Endodermal cell (in vitro differentiated cells): Measurements from ENCODE around the gene DTX3. TPM values are rescaled to one million over a fixed set of nuclear protein-coding genes. Genes with fewer than 3 reads are reported as not detected.
A peak's percentile ranks its signal among the peaks of the same experiment; 100 is the strongest.

Experiments used
- DNase-seq: peaks from one replicate; pipeline ENCODE4 v3.0.0-alpha.2; 2017
- H3K27ac ChIP-seq: 2 replicates; pipeline ENCODE4 v1.5.1; 2013; ENCODE audit warnings: mild to moderate bottlenecking, low read depth, low read length, moderate library complexity
- H3K27me3 ChIP-seq: 2 replicates; pipeline ENCODE4 v1.6.1; 2013; ENCODE audit warnings: mild to moderate bottlenecking, low read length, moderate library complexity; ENCODE audit not compliant: insufficient read depth, control insufficient read depth, poor library complexity, severe bottlenecking
- H3K36me3 ChIP-seq: 2 replicates; pipeline ENCODE4 v1.7.0; 2013; ENCODE audit warnings: mild to moderate bottlenecking, low read length, moderate library complexity; ENCODE audit not compliant: control insufficient read depth, insufficient read depth
- H3K4me1 ChIP-seq: one replicate; pipeline ENCODE4 v1.7.0; 2013; ENCODE audit warnings: low read length; ENCODE audit not compliant: control insufficient read depth, insufficient read depth
- H3K4me3 ChIP-seq: 2 replicates; pipeline ENCODE4 v1.5.1; 2013; ENCODE audit warnings: mild to moderate bottlenecking, low read length, moderate library complexity
- H3K9ac ChIP-seq: 2 replicates; pipeline ENCODE4 v1.6.1; 2013; ENCODE audit warnings: mild to moderate bottlenecking, low read length, moderate library complexity; ENCODE audit not compliant: poor library complexity, severe bottlenecking; ENCODE audit errors: extremely low read depth
- H3K9me3 ChIP-seq: 2 replicates; pipeline ENCODE4 v1.6.1; 2013; ENCODE audit warnings: mild to moderate bottlenecking, low read length, moderate library complexity; ENCODE audit not compliant: control insufficient read depth
- H3K27ac Mint-ChIP-seq: 2 replicates; pipeline ENCODE4 v1.8.0; 2020; ENCODE audit warnings: mixed read lengths
- H3K27me3 Mint-ChIP-seq: 2 replicates; pipeline ENCODE4 v1.8.0; 2021; ENCODE audit warnings: mild to moderate bottlenecking, mixed read lengths; ENCODE audit not compliant: insufficient read depth
- H3K36me3 Mint-ChIP-seq: 2 replicates; pipeline ENCODE4 v1.8.0; 2020; ENCODE audit warnings: low read depth, mixed read lengths
- H3K4me1 Mint-ChIP-seq: 2 replicates; pipeline ENCODE4 v1.8.0; 2020; ENCODE audit warnings: mixed read lengths
- H3K4me3 Mint-ChIP-seq: 2 replicates; pipeline ENCODE4 v1.8.0; 2020; ENCODE audit warnings: mild to moderate bottlenecking, moderate library complexity, mixed read lengths
- H3K9me3 Mint-ChIP-seq: 2 replicates; pipeline ENCODE4 v1.8.0; 2020; ENCODE audit warnings: mild to moderate bottlenecking, mixed read lengths
- WGBS, 2 experiments: methylation state at CpG; one replicate each; pipeline versions ENCODE4 v1.1.5 to v1.1.7; 2013; ENCODE audit warnings: missing lambda C conversion rate in 2 of 2, mixed read lengths in 1 of 2; ENCODE audit not compliant: insufficient coverage in 1 of 2, insufficient read length in 1 of 2; 5-methylcytosine and 5-hydroxymethylcytosine counted together
- total RNA-seq, 2 donors: library from RNA; stranded (reverse); fragmentation: NEBNext Ultra II Directional in 1 of 2; extraction: Animal tissue kit (Norgen Biotek cat#: 25700) in 1 of 2; gene quantifications; 2 replicates in 1 of 2; 3 replicates in 1 of 2; pipeline ENCODE4 v1.2.1, GENCODE V29; 2021
- TF ChIP-seq, protein P1 (sequence below): fragments of 200-600 bp; sonication (generic); conservative IDR thresholded peaks from 2 replicates; pipeline ENCODE4 v1.5.0; 2021; ENCODE audit warnings: antibody characterized with exemption, mild to moderate bottlenecking

DTX3 gene
- total RNA-seq, 2 donors from 2014 or later = 59.6 to 62.6 TPM

DNA sequence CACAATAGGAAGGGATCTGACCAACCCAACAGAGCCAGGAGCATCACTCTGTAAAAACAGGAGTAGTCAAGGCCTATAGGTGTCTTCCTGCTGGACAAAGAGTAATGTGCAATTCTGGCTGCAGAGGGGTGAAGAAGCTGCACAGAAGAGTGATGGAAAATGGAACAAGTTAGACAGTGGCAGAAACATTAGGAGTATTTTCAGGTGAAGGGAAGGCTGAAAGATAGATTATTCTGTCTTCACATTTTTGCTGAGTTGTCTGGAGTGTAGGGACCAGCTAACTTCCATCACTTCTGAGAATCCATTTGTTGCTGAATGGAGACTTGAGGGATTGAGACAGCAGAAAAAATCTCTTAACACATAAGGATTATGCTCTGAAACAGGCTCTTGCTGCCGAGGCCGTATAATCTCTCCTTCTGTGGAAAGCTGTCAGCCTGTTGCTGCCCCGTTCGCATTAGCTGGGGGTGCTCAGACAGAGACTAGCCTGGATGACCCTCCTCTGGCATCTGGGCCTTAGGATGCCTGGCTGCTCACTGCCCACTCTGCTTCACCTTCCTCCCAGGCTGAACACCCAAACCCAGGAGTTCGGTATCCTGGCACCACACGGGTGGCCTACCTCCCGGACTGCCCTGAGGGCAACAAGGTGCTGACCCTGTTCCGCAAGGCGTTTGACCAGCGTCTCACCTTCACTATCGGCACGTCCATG is 3.5 kb downstream of the DTX3 start:
- Histone ChIP-seq H3K9ac (no peak overlapping the region), H3K4me3 (no peak overlapping the region), H3K27ac (no peak overlapping the region), H3K27me3 (peaks cover 22% of the 10 kb centered on the region), H3K4me1 (peaks cover 7% of the 10 kb centered on the region), H3K36me3 (peaks cover 4% of the 10 kb centered on the region), H3K9me3 (no peaks in the 10 kb centered on the region)
- H3K27ac Mint-ChIP-seq = no peak overlapping the region
- no peaks in the 10 kb centered on the region for H3K9me3 Mint-ChIP-seq
- peaks cover 26% of the 10 kb centered on the region for H3K4me1 Mint-ChIP-seq
- TF ChIP-seq, protein P1, sequence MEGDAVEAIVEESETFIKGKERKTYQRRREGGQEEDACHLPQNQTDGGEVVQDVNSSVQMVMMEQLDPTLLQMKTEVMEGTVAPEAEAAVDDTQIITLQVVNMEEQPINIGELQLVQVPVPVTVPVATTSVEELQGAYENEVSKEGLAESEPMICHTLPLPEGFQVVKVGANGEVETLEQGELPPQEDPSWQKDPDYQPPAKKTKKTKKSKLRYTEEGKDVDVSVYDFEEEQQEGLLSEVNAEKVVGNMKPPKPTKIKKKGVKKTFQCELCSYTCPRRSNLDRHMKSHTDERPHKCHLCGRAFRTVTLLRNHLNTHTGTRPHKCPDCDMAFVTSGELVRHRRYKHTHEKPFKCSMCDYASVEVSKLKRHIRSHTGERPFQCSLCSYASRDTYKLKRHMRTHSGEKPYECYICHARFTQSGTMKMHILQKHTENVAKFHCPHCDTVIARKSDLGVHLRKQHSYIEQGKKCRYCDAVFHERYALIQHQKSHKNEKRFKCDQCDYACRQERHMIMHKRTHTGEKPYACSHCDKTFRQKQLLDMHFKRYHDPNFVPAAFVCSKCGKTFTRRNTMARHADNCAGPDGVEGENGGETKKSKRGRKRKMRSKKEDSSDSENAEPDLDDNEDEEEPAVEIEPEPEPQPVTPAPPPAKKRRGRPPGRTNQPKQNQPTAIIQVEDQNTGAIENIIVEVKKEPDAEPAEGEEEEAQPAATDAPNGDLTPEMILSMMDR = no peak
- DNase-seq = no peak
- H3K4me3 Mint-ChIP-seq = no peak overlapping the region
- 88 to 92% methylated on average over 12 of the region's 12 CpGs for WGBS, 2 experiments
- H3K27me3 Mint-ChIP-seq = peaks cover 29% of the 10 kb centered on the region
- peaks cover 16% of the 10 kb centered on the region for H3K36me3 Mint-ChIP-seq

GRCh38 chr12:57609101-57609780 is 4.6 kb downstream of the DTX3 start:
- TF ChIP-seq, protein P1 = no peak
- Histone ChIP-seq H3K36me3 (peaks cover 4% of the 10 kb centered on the region), H3K27ac (no peak overlapping the region), H3K9me3 (no peaks in the 10 kb centered on the region), H3K4me1 (peaks cover 4% of the 10 kb centered on the region), H3K4me3 (no peak overlapping the region), H3K27me3 (peaks cover 22% of the 10 kb centered on the region), H3K9ac (no peak overlapping the region)
- Mint-ChIP-seq H3K9me3 (no peaks in the 10 kb centered on the region), H3K27me3 (peaks cover 40% of the 10 kb centered on the region), H3K36me3 (peaks cover 20% of the 10 kb centered on the region), H3K27ac (no peak overlapping the region), H3K4me3 (peak overlapping the region; percentile 63), H3K4me1 (peaks cover 17% of the 10 kb centered on the region)
- WGBS, 2 experiments = 47 to 57% methylated on average over 4 to 18 of the region's 19 CpGs
- DNase-seq = peak; percentile 80

DNA sequence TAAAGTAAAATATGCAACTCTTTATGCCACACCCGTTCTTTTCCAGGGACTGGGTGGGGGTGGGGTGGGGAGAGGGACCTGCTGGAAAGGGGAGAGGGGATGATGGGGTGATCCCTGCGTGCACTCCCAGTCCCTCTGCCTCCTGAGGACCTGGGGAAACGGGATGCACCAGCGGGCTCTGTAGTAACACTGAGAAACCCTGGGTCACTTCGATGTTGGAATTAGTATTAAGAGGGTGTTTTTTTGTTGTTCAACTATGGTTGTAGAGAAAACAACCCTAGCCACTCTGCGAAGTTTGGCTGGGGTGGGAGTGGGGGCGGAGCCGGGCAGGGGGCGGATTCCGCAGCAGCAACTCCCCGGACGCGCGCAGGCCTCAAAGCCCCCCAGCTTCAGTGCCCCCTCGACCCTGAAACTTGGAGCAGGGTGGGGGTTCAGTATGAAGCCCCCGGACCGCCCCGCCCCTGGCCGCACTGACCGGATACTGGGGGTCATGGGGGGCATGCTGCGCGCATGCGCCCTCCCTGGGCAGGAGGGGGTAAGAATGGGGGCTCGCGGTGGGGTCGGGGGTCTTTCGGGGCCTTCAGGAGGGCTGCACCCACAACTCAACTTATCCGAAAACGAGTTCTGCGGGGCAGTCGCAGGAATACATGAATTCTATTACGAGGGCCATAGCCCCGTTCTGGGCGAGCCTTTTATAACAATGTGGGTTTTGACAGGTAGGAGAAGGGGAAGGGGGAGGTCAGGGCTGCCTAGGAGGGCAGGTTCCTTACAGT is 5.3 kb downstream of the DTX3 start:
- H3K4me1 ChIP-seq = peaks cover 4% of the 10 kb centered on the region
- H3K9me3 ChIP-seq = no peaks in the 10 kb centered on the region
- no peak overlapping the region for H3K9ac ChIP-seq
- Mint-ChIP-seq H3K27me3 (peaks cover 46% of the 10 kb centered on the region), H3K36me3 (peaks cover 22% of the 10 kb centered on the region), H3K4me1 (peaks cover 16% of the 10 kb centered on the region), H3K9me3 (no peaks in the 10 kb centered on the region), H3K4me3 (peak overlapping the region; percentile 63), H3K27ac (no peak overlapping the region)
- no peak overlapping the region for H3K27ac ChIP-seq
- DNase-seq = peak; percentile 73
- 10 to 20% methylated on average over 3 to 34 of the region's 34 CpGs for WGBS, 2 experiments
- TF ChIP-seq, protein P1 = no peak
- peaks cover 4% of the 10 kb centered on the region for H3K36me3 ChIP-seq
- H3K27me3 ChIP-seq = peaks cover 23% of the 10 kb centered on the region
- H3K4me3 ChIP-seq = peak overlapping the region; percentile 78
